GM19193 (cell line): ENCODE results near the gene SYDE2.

Source experiments
- POLR2A ChIP-seq: IDR thresholded peaks from 4 replicates; pipeline ENCODE4 v1.6.1; 2011; ENCODE audit not compliant: insufficient read depth, insufficient read length; ENCODE audit errors: extremely low read depth

Gene SYDE2, protein sequence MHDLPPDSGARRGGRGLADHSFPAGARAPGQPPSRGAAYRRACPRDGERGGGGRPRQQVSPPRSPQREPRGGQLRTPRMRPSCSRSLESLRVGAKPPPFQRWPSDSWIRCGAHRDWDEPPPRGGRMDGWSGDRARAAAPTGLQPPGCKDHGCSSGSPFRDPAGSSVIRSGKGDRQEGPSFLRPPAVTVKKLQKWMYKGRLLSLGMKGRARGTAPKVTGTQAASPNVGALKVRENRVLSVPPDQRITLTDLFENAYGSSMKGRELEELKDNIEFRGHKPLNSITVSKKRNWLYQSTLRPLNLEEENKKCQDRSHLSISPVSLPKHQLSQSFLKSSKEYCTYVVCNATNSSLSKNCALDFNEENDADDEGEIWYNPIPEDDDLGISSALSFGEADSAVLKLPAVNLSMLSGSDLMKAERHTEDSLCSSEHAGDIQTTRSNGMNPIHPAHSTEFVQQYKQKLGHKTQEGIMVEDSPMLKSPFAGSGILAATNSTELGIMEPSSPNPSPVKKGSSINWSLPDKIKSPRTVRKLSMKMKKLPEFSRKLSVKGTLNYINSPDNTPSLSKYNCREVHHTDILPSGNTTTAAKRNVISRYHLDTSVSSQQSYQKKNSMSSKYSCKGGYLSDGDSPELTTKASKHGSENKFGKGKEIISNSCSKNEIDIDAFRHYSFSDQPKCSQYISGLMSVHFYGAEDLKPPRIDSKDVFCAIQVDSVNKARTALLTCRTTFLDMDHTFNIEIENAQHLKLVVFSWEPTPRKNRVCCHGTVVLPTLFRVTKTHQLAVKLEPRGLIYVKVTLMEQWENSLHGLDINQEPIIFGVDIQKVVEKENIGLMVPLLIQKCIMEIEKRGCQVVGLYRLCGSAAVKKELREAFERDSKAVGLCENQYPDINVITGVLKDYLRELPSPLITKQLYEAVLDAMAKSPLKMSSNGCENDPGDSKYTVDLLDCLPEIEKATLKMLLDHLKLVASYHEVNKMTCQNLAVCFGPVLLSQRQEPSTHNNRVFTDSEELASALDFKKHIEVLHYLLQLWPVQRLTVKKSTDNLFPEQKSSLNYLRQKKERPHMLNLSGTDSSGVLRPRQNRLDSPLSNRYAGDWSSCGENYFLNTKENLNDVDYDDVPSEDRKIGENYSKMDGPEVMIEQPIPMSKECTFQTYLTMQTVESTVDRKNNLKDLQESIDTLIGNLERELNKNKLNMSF

DNA sequence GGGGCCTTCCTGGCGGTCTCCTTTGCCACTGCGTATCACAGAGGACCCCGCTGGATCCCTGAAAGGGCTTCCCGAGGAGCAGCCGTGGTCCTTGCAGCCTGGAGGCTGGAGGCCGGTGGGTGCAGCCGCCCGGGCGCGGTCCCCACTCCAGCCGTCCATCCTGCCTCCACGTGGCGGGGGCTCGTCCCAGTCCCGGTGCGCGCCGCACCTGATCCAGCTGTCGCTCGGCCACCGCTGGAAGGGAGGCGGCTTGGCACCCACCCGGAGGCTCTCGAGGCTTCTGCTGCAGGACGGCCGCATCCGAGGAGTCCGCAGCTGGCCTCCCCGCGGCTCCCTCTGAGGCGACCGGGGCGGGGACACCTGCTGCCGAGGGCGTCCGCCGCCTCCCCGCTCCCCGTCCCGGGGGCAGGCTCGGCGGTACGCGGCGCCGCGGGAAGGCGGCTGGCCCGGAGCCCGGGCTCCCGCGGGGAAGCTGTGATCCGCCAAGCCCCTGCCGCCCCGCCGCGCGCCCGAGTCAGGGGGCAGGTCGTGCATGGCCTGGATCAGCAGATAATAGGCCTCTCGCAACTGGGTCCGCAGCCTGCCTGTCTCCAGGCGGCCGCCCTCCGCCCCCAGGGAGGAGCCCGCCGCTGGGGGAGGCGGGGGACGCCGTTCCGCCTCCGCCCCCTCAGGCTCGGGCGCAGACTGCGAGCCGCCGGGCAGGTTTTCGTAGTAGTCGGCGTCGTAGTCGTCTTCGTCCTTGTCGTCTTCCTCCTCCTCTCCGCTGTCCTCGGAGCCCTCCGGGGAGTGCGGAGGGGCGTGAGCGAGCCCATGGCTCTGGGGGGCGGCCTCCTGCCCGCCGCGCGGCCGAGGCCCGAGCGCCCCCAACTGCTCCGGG, at the start of gene SYDE2:
Gene SYDE2, minus strand, starts transcription at position 554 of the 877 bp plus-strand sequence. Its CDS starts 20 bp downstream, at position 534.
- no peak for TF ChIP-seq POLR2A

DNA sequence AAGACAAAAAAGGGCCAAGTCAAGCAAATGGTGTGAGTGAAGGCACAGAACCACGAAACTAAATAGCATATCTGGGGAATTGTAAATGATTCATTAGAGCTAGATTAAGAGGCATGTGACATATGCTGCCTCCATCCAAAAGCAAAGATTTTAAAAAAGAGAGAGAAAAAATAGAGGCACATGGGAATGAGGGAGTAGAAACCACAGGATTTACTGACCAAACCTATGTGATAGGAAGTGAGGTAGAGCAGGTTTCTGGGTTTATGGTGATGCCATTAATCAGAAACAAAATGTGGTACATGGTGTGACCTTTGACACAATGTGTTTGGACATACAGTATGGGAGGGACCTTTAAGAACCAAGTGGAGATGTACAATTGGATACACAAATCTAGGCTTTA, 45.1 kb upstream of the SYDE2 start:
- TF ChIP-seq POLR2A = no peak

DNA sequence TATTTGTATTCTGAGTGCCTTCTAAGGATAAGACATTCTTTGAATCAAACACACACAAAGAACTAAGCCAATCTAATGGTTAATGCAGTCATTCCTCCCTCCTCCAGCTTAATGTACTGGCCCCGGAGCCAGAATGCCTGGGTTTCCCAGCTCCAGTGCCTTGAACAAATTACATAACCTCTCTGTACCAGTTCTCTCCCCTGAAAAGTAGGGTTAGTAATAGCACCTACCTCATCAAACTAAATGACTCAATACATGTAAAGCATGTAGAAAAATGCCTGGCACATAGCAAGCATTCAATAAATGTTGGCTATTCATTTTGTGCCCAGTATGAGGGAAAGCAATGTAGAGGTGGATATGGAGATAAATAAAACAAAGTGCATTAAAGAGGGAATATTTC, 44.6 kb upstream of the SYDE2 start:
- TF ChIP-seq POLR2A = no peak

DNA sequence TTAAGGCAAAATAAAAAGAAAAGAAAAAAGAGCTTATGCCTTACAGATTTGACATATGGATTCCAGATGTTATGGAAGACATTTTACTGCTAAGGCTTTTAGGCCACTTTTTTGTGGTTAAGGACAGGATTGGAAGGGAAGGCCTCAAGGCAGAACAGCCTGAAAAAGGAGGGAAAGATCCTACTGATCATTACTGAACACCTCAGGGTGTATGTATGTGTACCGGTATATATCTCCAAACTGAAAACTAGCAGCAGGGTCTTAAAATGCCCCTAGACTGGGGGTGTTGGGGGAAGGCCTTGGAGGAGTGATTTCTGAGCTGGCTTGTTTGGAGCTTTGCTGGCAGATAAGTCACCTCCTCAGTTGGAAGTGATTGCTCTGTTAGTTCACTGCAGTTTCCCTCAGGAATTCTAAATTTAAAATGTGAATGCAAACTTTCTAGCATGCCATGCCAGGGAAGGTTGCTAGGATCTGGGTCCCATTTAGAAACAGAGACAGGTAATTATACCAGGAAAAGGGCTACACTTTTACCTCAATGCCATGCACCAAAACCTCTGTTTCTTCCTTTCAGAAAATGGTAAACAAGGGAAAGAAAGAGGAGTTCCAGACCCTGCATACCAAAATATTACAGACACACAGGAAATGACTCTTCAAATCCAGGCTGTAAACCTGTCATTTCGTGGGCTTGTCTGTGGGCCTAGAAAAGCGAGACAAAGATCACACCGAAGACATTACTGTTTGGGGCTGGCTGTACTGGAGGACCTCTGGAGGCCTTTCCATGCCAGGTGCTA, 43.6 kb upstream of the SYDE2 start:
- no peak for TF ChIP-seq POLR2A

DNA sequence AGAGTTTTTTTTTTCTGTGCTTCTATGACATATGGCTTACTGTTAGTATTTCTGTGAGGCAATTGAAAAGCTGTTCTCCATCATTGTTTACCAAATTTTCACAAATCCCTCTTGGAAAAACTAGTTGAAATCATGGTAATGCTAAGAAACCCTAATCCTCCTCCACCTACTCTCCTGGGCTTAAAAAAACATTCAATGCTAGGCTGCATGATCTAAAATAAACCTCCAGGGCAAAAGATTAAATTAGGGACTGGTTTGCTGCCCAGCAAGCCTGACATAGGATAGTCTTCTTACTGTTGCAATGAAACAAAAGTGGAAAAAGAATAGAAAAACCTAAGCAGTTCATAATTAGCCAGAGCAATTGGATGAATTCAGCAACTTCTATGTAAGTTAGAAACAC, 42.6 kb upstream of the SYDE2 start:
- no peak for TF ChIP-seq POLR2A

DNA sequence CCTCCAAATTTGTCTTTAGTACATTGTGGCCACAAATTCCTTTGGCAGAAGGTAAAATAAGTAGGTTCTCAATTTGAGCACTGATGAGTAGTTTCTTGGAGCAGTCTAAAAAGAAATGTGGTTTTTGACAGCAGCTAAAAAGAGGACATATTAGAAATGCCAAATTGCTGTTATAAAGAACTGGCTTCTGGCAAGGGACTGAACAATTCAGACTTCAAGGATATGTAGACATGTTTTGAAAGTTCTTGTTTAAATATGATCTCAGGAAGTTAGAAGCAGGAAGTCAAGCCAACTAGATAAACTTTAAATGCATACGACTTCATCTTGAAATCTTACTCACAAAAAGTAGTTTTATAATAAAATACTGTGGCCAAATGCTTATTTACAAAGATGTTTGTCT, 39.8 kb upstream of the SYDE2 start:
- TF ChIP-seq POLR2A = no peak

DNA sequence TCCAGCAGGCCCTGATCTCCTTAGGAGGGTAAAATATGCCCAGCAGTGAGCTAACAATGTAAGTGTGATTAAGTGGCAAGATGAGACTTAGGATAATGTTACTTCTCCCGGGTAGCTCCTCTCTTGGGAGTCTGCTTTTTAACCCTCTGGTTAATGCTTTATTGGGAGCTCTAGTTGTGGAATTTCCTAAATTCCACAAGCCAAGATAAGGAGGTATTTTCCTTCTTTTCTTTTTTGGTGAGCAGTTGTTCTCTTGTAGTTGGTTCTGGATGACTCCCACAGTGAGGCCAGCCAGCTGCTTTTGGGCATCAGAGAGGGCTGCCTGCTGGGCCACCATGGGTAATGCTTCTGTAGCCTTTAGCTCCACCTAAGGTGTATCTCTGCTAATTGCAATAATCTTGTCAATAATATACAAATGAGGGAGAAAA, 39.4 kb upstream of the SYDE2 start:
- TF ChIP-seq POLR2A = no peak

DNA sequence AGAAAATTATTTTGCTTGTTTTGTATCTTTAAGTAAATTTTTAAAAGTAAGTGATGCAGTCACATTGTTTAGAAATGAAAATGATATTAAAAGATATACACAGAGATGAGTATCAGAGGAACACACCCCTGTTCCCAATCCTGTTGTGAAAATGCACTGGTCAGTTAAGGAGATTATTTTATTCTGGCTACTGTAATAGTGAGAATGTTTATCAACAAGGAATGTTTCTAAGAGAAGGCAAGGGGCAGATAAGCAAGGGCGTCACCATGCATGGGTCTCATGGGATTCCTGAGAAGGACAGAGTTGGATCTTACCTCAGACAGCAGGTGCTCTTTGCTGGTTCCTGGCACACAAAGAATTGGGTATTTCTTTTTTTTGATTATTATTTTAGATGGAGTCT, 36.8 kb upstream of the SYDE2 start:
- no peak for TF ChIP-seq POLR2A

DNA sequence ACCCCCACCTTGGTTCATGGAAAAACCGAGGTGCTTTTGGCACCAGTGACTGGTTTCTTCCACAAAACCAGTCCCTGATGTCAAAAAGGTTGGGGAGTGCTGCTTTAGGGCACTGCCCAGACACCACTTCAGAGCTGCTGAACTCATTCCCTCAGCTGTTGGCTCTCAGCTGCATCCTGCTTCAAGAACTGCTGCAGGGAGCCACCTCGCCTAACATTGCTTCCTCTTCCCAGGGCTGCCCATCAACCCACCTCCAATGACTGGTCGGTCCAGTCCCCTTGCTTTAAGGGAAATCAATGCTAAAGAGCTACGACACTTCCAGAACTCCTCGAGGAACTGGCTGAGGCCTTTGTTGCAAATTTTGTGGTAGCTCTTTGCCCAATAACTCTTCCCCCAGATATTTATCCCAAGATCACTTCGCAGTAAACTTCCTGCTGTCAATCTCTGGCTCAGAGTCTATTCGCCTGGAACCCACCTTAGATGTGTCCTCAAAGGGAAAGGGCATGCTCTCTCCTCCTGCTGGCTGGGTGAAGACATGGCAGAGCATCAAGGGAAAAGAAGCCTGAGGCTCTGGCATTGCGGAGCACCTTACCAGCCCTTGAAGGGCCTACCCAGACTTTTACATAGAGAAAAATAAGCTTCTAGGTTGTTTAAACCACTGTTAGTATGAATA, 29.6 kb upstream of the SYDE2 start:
- TF ChIP-seq POLR2A = no peak

DNA sequence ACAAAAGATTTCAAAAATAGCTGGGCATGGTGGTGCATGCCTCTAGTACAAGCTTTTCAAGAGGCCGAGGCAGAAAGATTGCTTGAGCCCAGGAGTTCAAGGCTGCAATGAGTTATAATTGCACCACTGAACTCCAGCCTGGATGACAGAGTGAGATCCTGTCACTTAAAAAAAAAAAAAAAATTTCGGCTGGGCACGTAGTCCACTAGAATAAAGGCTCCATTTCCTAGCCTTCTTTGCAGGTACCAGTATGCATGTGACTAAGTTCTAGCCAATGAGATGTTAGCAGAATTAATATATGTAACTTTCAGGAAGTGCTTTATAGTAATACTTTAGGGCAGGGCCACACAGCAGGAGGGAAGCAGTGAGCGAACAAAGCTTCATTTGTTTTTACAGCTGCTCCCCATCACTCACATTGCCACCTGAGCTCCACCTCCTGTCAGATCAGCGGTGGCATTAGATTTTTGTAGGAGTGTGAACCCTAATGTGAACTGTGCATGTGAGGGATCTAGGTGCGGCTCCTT, 28.8 kb upstream of the SYDE2 start:
- TF ChIP-seq POLR2A = no peak

DNA sequence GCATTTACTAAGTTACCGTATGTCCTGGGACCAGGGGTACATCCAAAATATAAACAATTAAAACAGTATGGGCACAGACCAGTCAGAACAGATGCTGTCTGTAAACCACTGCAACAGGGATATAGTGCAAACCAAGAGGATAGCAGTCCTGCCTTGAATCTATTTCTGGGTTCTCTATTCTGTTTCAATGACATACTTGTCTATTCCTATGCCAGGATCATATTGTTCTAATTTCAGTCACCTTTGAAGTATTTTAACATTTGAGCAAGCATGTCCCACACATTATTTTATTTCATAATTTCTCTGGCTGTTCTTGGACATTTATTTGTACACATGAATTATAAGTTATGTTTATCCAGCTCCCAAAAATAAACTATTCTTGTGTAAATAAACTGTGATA, 28.2 kb upstream of the SYDE2 start:
- TF ChIP-seq POLR2A = no peak

DNA sequence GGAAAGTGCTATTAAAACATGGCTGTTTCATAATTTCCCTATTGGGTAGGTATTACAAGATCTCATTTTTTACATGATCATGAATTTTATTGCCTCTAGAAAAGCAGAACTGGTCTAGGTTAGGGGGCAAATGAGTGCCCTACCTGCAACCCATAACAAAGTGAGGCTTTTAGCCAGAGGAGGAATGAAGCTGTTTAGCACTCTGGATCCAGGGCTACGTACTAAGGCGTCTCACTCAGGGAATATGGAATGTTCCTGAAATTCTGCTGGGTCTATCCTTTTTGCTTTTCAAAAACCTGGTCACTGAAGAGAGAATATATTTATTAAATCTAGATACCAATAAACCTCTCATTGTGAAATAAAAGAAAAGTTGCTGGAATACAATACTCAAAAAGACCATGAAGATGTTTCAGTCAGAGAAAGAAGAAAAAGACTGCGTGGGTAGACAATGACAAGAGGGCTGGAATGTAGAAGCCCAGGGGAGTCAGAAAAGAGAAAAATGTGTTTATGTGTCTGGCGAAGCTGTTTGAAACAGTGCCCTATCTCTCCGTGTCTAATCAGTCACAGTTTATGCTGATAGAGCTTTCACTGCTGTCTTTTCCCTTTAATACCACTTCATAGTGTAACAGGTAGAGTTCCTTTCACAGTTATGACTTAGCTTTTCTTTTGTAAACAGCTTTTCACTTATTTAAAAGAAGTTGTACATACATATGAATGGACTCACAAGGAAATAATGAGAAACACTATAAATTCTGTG, 25.0 kb upstream of the SYDE2 start:
- TF ChIP-seq POLR2A = no peak
